22Rv1 (cell line): Measurements from ENCODE around the gene CRLF2.
"Not testable (repeated sequence)": the region's sequence is repeated elsewhere in the genome, so short reads cannot be mapped to it uniquely, and the experiment has no call there.

Experiments used
- H3K27ac ChIP-seq: fragments of 450-650 bp; 2 replicates; pipeline ENCODE4 v1.5.1; 2017
- CTCF ChIP-seq: fragments of 450-650 bp; IDR thresholded peaks from 2 replicates; pipeline ENCODE4 v1.5.1; 2017; ENCODE audit warnings: mild to moderate bottlenecking
- ZFX ChIP-seq: fragments of 450-650 bp; IDR thresholded peaks from 2 replicates; pipeline ENCODE4 v1.6.1; 2017; ENCODE audit warnings: antibody characterized with exemption, borderline replicate concordance

The CRLF2 gene

GRCh38 chrX:1159548-1159947 lies 52.9 kb downstream of the CRLF2 start:
- TF ChIP-seq ZFX (no peak), CTCF (no peak)
- no peak overlapping the region for H3K27ac ChIP-seq

GRCh38 chrX:1156681-1157455 lies 55.6 kb downstream of the CRLF2 start:
- not testable (repeated sequence) for H3K27ac ChIP-seq

DNA sequence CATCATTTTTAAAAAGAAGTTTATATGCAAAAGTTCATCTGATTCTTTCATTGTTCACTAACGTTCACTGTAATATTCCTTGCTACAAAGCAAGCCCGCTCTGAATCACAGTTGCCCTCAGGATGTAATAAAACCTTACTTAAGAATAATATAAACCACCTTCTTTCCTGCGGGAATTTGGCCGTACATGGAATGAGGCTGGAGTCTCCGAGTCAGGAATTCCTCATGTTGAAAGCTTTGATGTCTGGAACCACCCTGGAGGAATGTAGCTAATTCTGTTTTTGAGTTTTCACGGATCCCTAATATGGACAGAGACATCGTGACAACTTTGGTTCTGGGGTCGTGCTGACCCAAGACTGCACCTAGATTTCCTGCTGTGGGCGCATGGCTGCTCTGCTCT lies 58.5 kb downstream of the CRLF2 start:
- TF ChIP-seq ZFX: no peak
- no peak for TF ChIP-seq CTCF
- no peak overlapping the region for H3K27ac ChIP-seq

DNA sequence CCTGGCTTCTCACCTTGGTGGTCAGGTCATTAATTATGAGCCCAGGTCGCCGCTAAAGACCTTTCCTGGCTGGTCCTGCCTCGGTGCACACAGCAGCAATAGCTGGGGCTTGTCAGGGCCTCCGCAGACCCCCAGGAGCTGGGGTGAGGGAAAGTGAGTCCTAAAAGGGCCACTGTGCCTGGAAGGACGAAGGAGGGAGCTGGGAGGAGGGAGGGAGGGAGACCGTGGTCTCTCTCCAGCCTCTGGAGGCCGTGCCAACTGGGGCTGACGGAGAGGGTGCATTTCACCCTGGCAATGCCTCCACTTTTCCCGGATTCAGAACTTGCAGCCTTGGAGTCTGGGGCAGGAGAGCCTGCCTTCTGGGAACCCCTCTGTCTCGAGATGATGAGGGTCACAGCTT lies 60.4 kb downstream of the CRLF2 start:
- TF ChIP-seq ZFX: no peak
- TF ChIP-seq CTCF: no peak
- H3K27ac ChIP-seq: no peak overlapping the region

DNA sequence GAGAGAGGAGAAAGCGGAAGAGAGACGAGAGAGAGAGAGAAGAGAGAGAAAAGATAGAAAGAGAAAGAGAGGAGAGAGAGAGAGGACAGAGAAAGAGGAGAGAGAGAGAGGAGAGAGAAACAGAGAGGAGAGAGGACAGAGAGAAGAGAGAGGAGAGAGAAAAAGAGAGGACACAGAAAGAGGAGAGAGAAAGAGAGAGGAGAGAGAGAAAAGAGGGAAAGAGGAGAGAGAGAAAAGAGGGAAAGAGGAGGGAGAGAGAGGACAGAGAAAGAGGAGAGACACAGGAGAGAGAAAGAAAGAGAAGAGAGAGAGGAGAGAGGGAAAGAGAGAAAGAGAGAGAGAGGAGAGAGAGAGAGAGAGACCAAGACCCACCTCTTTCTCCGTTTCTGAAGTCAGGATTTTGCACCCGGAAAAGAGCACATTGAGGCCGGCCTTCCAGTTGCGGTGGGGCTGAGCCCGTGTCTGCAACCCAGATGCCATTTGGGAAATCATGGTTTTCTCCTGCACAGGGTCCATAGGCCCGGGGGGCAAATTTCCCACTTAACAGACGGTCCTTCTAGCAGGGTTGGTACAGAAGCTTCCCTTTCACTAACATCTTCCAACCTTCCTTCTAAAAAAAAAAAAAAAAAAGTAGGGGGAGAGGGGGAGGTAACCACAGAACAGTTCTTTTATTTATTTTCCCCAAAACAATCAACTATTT lies 60.9 kb downstream of the CRLF2 start:
- TF ChIP-seq ZFX (no peak), CTCF (no peak)
- H3K27ac ChIP-seq: no peak overlapping the region

- TF ChIP-seq ZFX (no peak), CTCF (no peak)
These were observed 61.7 kb downstream of the CRLF2 start for GRCh38 chrX:1150569-1151347.

GRCh38 chrX:1147611-1148515 lies 64.6 kb downstream of the CRLF2 start:
- TF ChIP-seq ZFX: no peak
- no peak for TF ChIP-seq CTCF
- no peak overlapping the region for H3K27ac ChIP-seq

More at GRCh38 chrX:1150569-1151347, 61.7 kb downstream of the CRLF2 start:
- no peak overlapping the region for H3K27ac ChIP-seq
